ENCODE measurements around the gene CXCL1.

Gene CXCL1

DNA sequence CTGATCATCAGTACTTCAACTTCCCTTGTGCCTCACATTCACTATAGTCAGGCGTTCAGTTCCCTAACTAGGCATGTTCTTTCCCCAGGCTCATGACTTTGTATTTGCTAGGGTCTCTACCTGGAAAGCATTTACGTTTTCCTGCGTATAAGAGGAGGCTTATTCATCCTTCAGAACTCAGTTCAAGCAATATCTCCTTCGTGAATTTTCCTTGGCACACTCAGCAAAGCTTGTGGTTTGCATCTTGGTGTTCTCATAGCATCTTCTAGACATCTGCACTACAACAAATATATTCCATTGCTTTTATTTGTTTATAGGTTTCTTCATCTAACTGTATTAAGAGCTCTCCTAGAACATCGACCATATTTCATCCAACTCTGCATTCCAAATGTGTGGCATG is 30.1 kb upstream of the CXCL1 start:
- H3K4me3 ChIP-seq (ENCODE audit: low read length in 2 of 2), result no peak overlapping the region

DNA sequence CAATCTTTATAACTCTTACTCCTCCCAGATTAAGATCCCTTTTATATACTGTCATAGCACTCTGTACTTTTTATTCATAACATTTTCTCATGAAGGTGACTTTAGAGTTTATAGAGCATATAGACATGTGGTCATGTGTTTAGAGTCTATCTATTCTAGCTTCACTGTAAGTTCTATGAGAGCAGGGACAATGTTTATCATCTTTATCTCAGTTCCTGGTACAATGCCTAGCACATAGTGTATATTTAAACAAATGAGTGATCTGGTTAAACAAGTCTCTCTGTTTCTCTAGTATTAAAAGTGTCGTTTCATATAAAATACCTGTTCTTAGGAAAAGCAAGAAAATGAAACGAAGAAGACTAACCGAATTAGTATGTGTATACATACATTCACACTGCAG is 29.5 kb upstream of the CXCL1 start:
- Histone ChIP-seq H3K4me3 (ENCODE audit: low read length in 2 of 2) (no peak overlapping the region), H3K9ac (ENCODE audit: low read depth in 1 of 2, low read length in 2 of 2) (no peak overlapping the region), H3K36me3 (ENCODE audit: control insufficient read depth in 2 of 2, insufficient read depth in 2 of 2, low read length in 2 of 2) (no peaks in the 10 kb centered on the region), H3K9me3 (ENCODE audit: control insufficient read depth in 2 of 2, low read length in 2 of 2) (no peaks in the 10 kb centered on the region), H3K4me1 (ENCODE audit: control insufficient read depth in 2 of 2, insufficient read depth in 2 of 2, low read length in 2 of 2) (no peaks in the 10 kb centered on the region), H3K27me3 (ENCODE audit: control insufficient read depth in 2 of 2, insufficient read depth in 2 of 2, low read length in 2 of 2) (no peaks in the 10 kb centered on the region), H3K27ac (ENCODE audit: low read depth in 2 of 2, low read length in 2 of 2) (no peak overlapping the region)

More for the DNA sequence above, 30.1 kb upstream of the CXCL1 start:
- H3K27me3 ChIP-seq (ENCODE audit: control insufficient read depth in 2 of 2, insufficient read depth in 2 of 2, low read length in 2 of 2), result no peaks in the 10 kb centered on the region
- H3K4me1 ChIP-seq (ENCODE audit: control insufficient read depth in 2 of 2, insufficient read depth in 2 of 2, low read length in 2 of 2), result no peaks in the 10 kb centered on the region
- no peaks in the 10 kb centered on the region for H3K9me3 ChIP-seq (ENCODE audit: control insufficient read depth in 2 of 2, low read length in 2 of 2)
- no peak overlapping the region for H3K27ac ChIP-seq (ENCODE audit: low read depth in 2 of 2, low read length in 2 of 2)
- H3K36me3 ChIP-seq (ENCODE audit: control insufficient read depth in 2 of 2, insufficient read depth in 2 of 2, low read length in 2 of 2), result no peaks in the 10 kb centered on the region
- no peak overlapping the region for H3K9ac ChIP-seq (ENCODE audit: low read depth in 1 of 2, low read length in 2 of 2)

DNA sequence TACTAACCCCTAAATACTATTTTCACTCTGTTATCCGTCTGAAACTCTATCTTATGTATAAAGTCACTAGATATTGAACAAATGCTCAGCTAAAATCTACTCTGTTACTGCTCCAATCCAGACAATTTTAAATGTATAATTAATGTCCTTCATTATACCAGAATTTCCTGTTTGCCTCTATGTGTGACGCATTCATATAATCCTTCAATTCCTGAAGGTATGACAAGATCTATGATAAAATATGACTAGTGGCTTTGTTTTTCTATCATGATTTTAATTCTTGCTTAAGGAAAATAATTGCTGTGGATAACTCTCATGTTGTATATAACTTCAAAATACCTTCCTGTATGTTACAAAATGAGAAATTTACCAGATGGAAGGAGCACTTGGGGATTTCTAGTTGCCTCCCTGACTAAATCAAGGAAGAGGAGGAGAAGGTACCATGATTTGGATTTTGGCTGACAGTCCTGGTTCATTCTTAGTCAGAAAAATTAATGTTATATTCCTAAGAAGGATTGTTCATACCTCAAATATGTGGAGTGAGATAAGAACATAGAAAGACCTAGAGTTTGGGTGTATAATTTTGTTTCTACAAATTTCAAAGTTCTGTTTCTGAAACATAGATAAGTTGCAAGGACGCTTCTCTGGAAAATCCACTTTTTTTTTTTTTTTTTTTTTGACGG is 27.8 kb upstream of the CXCL1 start:
- Histone ChIP-seq H3K27ac (ENCODE audit: low read depth in 2 of 2, low read length in 2 of 2) (no peak overlapping the region), H3K4me3 (ENCODE audit: low read length in 2 of 2) (no peak overlapping the region), H3K27me3 (ENCODE audit: control insufficient read depth in 2 of 2, insufficient read depth in 2 of 2, low read length in 2 of 2) (no peaks in the 10 kb centered on the region), H3K4me1 (ENCODE audit: control insufficient read depth in 2 of 2, insufficient read depth in 2 of 2, low read length in 2 of 2) (no peaks in the 10 kb centered on the region), H3K9ac (ENCODE audit: low read depth in 1 of 2, low read length in 2 of 2) (no peak overlapping the region), H3K9me3 (ENCODE audit: control insufficient read depth in 2 of 2, low read length in 2 of 2) (no peaks in the 10 kb centered on the region), H3K36me3 (ENCODE audit: control insufficient read depth in 2 of 2, insufficient read depth in 2 of 2, low read length in 2 of 2) (no peaks in the 10 kb centered on the region)

DNA sequence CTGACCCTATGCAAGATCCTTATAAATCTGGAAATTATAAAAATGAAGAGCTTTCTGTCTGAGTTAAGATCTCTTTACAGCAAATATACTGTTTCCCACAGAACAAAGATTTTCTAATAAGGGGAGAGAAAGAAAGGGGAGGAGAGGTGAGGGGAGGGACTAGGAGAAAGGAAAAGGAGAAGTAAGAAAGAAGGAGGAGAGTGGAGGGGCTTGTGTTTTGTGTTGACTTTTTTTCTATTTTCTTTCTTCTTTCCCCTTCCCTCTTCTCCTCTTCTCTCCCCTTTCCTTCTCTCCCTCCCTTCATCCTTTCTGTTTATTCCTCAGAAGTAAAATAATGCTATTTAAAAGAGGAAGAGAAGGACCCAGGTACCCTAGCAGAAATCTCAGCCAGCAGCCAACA is 26.5 kb upstream of the CXCL1 start:
- Histone ChIP-seq H3K4me1 (ENCODE audit: control insufficient read depth in 2 of 2, insufficient read depth in 2 of 2, low read length in 2 of 2) (no peaks in the 10 kb centered on the region), H3K9ac (ENCODE audit: low read depth in 1 of 2, low read length in 2 of 2) (no peak overlapping the region), H3K9me3 (ENCODE audit: control insufficient read depth in 2 of 2, low read length in 2 of 2) (no peaks in the 10 kb centered on the region), H3K36me3 (ENCODE audit: control insufficient read depth in 2 of 2, insufficient read depth in 2 of 2, low read length in 2 of 2) (no peaks in the 10 kb centered on the region), H3K27me3 (ENCODE audit: control insufficient read depth in 2 of 2, insufficient read depth in 2 of 2, low read length in 2 of 2) (no peaks in the 10 kb centered on the region), H3K4me3 (ENCODE audit: low read length in 2 of 2) (no peak overlapping the region), H3K27ac (ENCODE audit: low read depth in 2 of 2, low read length in 2 of 2) (no peak overlapping the region)

DNA sequence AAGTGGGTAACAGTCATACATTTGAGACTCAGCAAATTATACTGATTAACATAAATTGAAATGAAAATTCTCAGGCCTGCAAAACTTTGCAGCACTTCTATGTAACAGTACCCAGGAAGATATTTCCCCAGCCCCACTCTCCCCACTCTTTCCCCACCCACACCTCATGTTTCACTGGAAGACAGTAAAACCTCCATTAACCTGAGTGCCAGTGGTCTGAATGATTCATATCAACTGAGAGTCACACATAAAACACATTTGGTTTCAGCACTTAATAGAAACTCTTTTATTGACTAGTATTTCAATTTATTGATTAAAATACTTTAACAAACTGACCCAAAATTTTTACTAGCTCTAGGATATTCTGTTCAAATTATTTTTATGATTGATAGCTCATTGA is 25.8 kb upstream of the CXCL1 start:
- Histone ChIP-seq H3K4me1 (ENCODE audit: control insufficient read depth in 2 of 2, insufficient read depth in 2 of 2, low read length in 2 of 2) (no peaks in the 10 kb centered on the region), H3K9me3 (ENCODE audit: control insufficient read depth in 2 of 2, low read length in 2 of 2) (no peaks in the 10 kb centered on the region), H3K27me3 (ENCODE audit: control insufficient read depth in 2 of 2, insufficient read depth in 2 of 2, low read length in 2 of 2) (no peaks in the 10 kb centered on the region), H3K27ac (ENCODE audit: low read depth in 2 of 2, low read length in 2 of 2) (no peak overlapping the region), H3K4me3 (ENCODE audit: low read length in 2 of 2) (no peak overlapping the region), H3K9ac (ENCODE audit: low read depth in 1 of 2, low read length in 2 of 2) (no peak overlapping the region), H3K36me3 (ENCODE audit: control insufficient read depth in 2 of 2, insufficient read depth in 2 of 2, low read length in 2 of 2) (no peaks in the 10 kb centered on the region)

DNA sequence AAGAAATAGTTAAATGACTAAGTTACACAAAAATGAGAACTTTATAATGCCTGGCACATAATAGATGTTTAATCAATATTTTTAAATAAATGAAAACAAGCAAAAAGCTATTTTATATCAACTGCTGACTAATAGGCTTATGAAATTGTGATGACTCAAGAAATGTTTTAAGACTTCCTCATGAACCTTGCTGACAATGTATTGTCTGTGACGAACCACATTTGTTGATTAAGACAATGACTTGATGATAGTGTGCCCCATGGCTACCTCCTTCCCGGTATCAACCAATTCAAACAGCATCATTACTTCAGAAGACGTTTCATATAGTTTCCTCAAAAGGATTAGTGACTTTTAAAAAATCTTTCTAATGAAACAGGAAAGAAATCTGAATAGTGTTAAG is 24.8 kb upstream of the CXCL1 start:
- Histone ChIP-seq H3K9ac (ENCODE audit: low read depth in 1 of 2, low read length in 2 of 2) (no peak overlapping the region), H3K4me1 (ENCODE audit: control insufficient read depth in 2 of 2, insufficient read depth in 2 of 2, low read length in 2 of 2) (no peaks in the 10 kb centered on the region), H3K27ac (ENCODE audit: low read depth in 2 of 2, low read length in 2 of 2) (no peak overlapping the region), H3K9me3 (ENCODE audit: control insufficient read depth in 2 of 2, low read length in 2 of 2) (no peaks in the 10 kb centered on the region), H3K36me3 (ENCODE audit: control insufficient read depth in 2 of 2, insufficient read depth in 2 of 2, low read length in 2 of 2) (no peaks in the 10 kb centered on the region), H3K27me3 (ENCODE audit: control insufficient read depth in 2 of 2, insufficient read depth in 2 of 2, low read length in 2 of 2) (no peaks in the 10 kb centered on the region), H3K4me3 (ENCODE audit: low read length in 2 of 2) (no peak overlapping the region)

DNA sequence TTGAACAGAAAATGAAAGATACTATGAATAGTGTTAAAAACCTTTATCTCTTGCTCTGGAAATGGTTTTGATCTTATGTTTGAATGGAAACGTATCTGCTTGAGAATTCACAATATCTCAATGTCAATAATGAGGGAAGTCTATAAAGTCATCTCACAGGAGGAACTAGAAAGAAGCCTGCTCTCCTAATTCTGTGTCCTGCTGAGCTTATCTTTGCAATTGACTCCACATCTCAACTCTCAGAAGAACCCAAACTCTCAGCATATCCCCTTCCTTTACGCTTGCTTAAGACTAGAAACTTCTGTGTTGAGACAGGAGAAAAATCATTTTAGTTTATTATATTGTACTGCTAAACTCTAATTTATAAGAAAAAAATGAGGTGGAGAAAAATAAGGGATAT is 24.4 kb upstream of the CXCL1 start:
- H3K27me3 ChIP-seq (ENCODE audit: control insufficient read depth in 2 of 2, insufficient read depth in 2 of 2, low read length in 2 of 2), result no peaks in the 10 kb centered on the region
- H3K27ac ChIP-seq (ENCODE audit: low read depth in 2 of 2, low read length in 2 of 2), result no peak overlapping the region
- H3K4me1 ChIP-seq (ENCODE audit: control insufficient read depth in 2 of 2, insufficient read depth in 2 of 2, low read length in 2 of 2), result no peaks in the 10 kb centered on the region
- no peaks in the 10 kb centered on the region for H3K36me3 ChIP-seq (ENCODE audit: control insufficient read depth in 2 of 2, insufficient read depth in 2 of 2, low read length in 2 of 2)
- H3K4me3 ChIP-seq (ENCODE audit: low read length in 2 of 2), result no peak overlapping the region
- no peaks in the 10 kb centered on the region for H3K9me3 ChIP-seq (ENCODE audit: control insufficient read depth in 2 of 2, low read length in 2 of 2)
- no peak overlapping the region for H3K9ac ChIP-seq (ENCODE audit: low read depth in 1 of 2, low read length in 2 of 2)

DNA sequence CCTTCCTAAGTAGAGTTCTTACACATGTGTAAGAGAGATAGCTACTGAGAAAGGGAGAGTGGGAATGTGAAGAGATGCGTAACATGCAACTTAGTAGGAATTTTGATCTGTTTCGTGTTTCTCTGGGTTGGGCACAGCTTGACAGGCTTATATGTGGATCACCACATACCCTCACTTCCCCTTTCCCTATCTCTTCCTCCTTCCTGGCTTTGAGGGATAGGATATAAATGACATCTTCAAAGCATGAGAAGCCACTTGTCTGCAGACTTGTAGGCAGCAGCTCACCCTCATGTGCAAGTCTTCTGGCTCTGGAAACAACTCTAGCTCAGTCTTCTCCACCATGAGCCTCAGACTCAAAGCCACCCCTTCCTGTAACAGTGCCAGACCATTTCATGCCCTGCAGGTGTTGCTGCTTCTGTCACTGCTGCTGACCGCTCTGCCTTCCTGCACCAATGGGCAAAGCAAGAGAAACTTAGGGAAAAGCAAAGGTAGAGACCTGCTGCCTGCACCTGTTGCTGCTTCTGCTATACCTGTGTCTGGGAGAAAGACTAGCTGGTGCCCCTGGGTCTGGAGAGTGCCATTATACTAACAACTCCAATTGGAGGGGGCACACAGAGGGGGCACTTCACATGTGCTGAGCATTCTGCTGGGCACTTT is 21.5 kb upstream of the CXCL1 start:
- Histone ChIP-seq H3K9me3 (ENCODE audit: control insufficient read depth in 2 of 2, low read length in 2 of 2) (no peaks in the 10 kb centered on the region), H3K27me3 (ENCODE audit: control insufficient read depth in 2 of 2, insufficient read depth in 2 of 2, low read length in 2 of 2) (peaks cover 0 to 5% of the 10 kb centered on the region in 2 donors), H3K36me3 (ENCODE audit: control insufficient read depth in 2 of 2, insufficient read depth in 2 of 2, low read length in 2 of 2) (no peaks in the 10 kb centered on the region), H3K27ac (ENCODE audit: low read depth in 2 of 2, low read length in 2 of 2) (no peak overlapping the region), H3K4me1 (ENCODE audit: control insufficient read depth in 2 of 2, insufficient read depth in 2 of 2, low read length in 2 of 2) (no peaks in the 10 kb centered on the region), H3K9ac (ENCODE audit: low read depth in 1 of 2, low read length in 2 of 2) (no peak overlapping the region), H3K4me3 (ENCODE audit: low read length in 2 of 2) (no peak overlapping the region)

DNA sequence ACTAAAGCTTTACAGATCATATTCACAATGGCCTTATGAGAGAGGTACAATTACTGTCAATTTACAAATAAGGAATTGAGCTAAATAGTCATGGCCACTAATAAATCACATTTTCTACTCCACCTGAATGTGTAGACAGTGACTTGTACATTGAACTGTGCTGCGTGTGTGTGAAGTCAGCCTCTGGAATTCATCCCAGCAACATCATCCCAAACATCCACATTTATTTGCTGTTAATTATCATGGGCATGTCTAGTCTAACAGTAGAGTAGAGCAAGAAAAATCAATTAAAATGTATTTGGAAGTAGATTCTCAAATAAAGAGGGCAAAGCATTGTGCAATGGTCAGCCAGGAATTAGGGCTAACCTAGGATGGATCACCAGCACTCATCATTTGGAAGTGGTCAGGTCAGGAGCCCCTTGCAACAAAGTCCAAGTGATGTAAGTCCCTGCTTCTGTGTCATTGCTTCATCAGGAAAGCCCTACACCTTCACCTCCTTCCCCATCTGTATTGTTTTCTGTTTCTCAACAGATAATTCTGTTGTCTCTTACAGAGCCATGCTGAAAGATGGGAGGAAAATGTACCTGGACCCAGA is 20.9 kb upstream of the CXCL1 start:
- Histone ChIP-seq H3K27me3 (ENCODE audit: control insufficient read depth in 2 of 2, insufficient read depth in 2 of 2, low read length in 2 of 2) (peaks cover 0 to 5% of the 10 kb centered on the region in 2 donors), H3K36me3 (ENCODE audit: control insufficient read depth in 2 of 2, insufficient read depth in 2 of 2, low read length in 2 of 2) (no peaks in the 10 kb centered on the region), H3K9ac (ENCODE audit: low read depth in 1 of 2, low read length in 2 of 2) (no peak overlapping the region), H3K4me3 (ENCODE audit: low read length in 2 of 2) (no peak overlapping the region), H3K27ac (ENCODE audit: low read depth in 2 of 2, low read length in 2 of 2) (no peak overlapping the region), H3K9me3 (ENCODE audit: control insufficient read depth in 2 of 2, low read length in 2 of 2) (no peaks in the 10 kb centered on the region), H3K4me1 (ENCODE audit: control insufficient read depth in 2 of 2, insufficient read depth in 2 of 2, low read length in 2 of 2) (no peaks in the 10 kb centered on the region)

DNA sequence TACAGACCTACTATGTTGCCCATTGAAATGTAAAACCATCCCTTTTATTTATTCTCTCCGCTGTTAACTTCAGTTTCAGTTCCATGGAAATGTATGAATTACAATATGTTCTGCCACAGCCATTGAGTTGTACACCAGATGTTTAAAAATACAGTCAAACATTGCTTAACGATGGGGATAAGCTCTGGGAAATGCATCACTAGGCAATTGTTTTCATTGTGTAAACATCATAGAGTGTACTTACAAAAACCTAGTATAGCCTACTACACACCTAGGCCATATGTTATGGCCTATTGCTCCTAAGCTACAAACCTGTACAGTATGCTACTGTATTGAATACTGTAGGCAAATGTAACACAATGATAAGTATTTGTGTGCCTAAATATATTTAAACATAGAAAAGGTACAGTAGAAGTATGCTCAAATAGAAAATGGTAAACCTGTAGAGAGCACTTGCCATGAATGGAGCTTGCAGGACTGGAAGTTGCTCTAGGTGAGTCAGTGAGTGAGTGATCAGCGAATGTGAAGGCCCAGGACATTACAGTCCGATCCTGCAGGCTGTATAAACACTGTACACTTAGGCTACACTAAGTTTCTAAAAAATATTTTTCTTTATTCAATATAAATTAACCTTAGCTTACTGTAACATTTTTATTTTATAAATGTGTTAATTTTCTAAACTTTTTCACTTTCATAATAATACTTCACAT is 18.8 kb upstream of the CXCL1 start:
- no peak overlapping the region for H3K4me3 ChIP-seq (ENCODE audit: low read length in 2 of 2)
- peaks cover 0 to 3% of the 10 kb centered on the region in 2 donors for H3K4me1 ChIP-seq (ENCODE audit: control insufficient read depth in 2 of 2, insufficient read depth in 2 of 2, low read length in 2 of 2)
- H3K27ac ChIP-seq (ENCODE audit: low read depth in 2 of 2, low read length in 2 of 2), result no peak overlapping the region
- H3K9ac ChIP-seq (ENCODE audit: low read depth in 1 of 2, low read length in 2 of 2), result no peak overlapping the region
- H3K27me3 ChIP-seq (ENCODE audit: control insufficient read depth in 2 of 2, insufficient read depth in 2 of 2, low read length in 2 of 2), result peaks cover 0 to 5% of the 10 kb centered on the region in 2 donors
- no peaks in the 10 kb centered on the region for H3K9me3 ChIP-seq (ENCODE audit: control insufficient read depth in 2 of 2, low read length in 2 of 2)
- no peaks in the 10 kb centered on the region for H3K36me3 ChIP-seq (ENCODE audit: control insufficient read depth in 2 of 2, insufficient read depth in 2 of 2, low read length in 2 of 2)

Measured in mucosa of rectum (tissue), 2 donors.